Lung (tissue), 12 donors: ENCODE results near the gene EN1. TPM values are rescaled to one million over a fixed set of nuclear protein-coding genes. Genes with fewer than 3 reads are reported as not detected.

ENCODE experiments used
- ATAC-seq: fragments of 200-7000 bp; cut with Tn5 transposase; one replicate; pipeline ENCODE4 v1.9.1; 2020; ENCODE audit warnings: moderate number of reproducible peaks; ENCODE audit not compliant: insufficient read depth, low FRiP score
- DNase-seq, 3 donors: peaks; one replicate each; pipeline ENCODE4 v3.0.0-alpha.2; 2013 to 2017
- H3K27ac ChIP-seq, 2 donors: one replicate each; pipeline ENCODE4 v1.5.1; 2013; ENCODE audit warnings: mild to moderate bottlenecking in 2 of 2, moderate library complexity in 2 of 2, control low read depth in 1 of 2, inconsistent platforms in 1 of 2, low read depth in 1 of 2, low read length in 1 of 2
- H3K27me3 ChIP-seq, 3 donors: one replicate each; pipeline ENCODE4 v1.5.1; 2013; ENCODE audit warnings: low read length in 2 of 3; ENCODE audit not compliant: control insufficient read depth in 3 of 3, insufficient read depth in 3 of 3
- H3K36me3 ChIP-seq, 4 donors: one replicate each; pipeline ENCODE4 v1.5.1; 2013; ENCODE audit warnings: low read length in 4 of 4, mild to moderate bottlenecking in 1 of 4, moderate library complexity in 1 of 4; ENCODE audit not compliant: control insufficient read depth in 4 of 4, insufficient read depth in 4 of 4
- H3K4me1 ChIP-seq, 5 donors: one replicate each; pipeline ENCODE4 v1.5.1; 2013; ENCODE audit warnings: low read length in 5 of 5, mild to moderate bottlenecking in 2 of 5, moderate library complexity in 1 of 5; ENCODE audit not compliant: control insufficient read depth in 5 of 5, insufficient read depth in 5 of 5
- H3K4me3 ChIP-seq: one replicate; pipeline ENCODE4 v1.5.1; 2013; ENCODE audit warnings: mild to moderate bottlenecking, control low read depth, moderate library complexity
- H3K9ac ChIP-seq, 2 donors: one replicate each; pipeline ENCODE4 v1.5.1; 2013; ENCODE audit warnings: low read length in 2 of 2, control low read depth in 1 of 2; ENCODE audit not compliant: insufficient read depth in 1 of 2
- H3K9me3 ChIP-seq, 4 donors: one replicate each; pipeline ENCODE4 v1.5.1; 2013; ENCODE audit warnings: low read length in 3 of 4, mild to moderate bottlenecking in 1 of 4, moderate library complexity in 1 of 4; ENCODE audit not compliant: control insufficient read depth in 4 of 4, insufficient read depth in 3 of 4
- CTCF ChIP-seq: IDR thresholded peaks from 2 replicates; pipeline ENCODE4 v1.5.1; 2012; ENCODE audit warnings: mild to moderate bottlenecking; ENCODE audit errors: control extremely low read depth, extremely low read depth
- WGBS, 2 donors: extraction: QIAGEN DNeasy Blood & Tissue Kit; methylation state at CpG; one replicate each; pipeline ENCODE4 v1.1.7; 2013; 5-methylcytosine and 5-hydroxymethylcytosine counted together
- polyA plus RNA-seq, 2 donors: library from polyadenylated mRNA; stranded (reverse); fragments of 200-250 nt; gene quantifications; one replicate each; pipeline ENCODE4 v1.2.1, GENCODE V29; 2013
- total RNA-seq, 2 donors: library from RNA; depleted of rRNA in 1 of 2; stranded (reverse); fragments of >200 nt in 1 of 2; gene quantifications; one replicate each; pipeline ENCODE4 v1.2.1, GENCODE V29; 2014 to 2021
- donor health status: control.
- donor health status: control.
- donor health status: Bipolar disorder and iron deficiency.
- donor health status: healthy.
- donor health status: DM: yes; HTN: yes; CAD: no.

EN1 gene
- total and polyA plus RNA-seq, 4 donors = not detected

GRCh38 chr2:118850901-118851415, 3.5 kb upstream of the EN1 start:
- ATAC-seq (no peak), DNase-seq (no peak)
- peaks cover 38 to 90% (median 82%) of the 10 kb centered on the region in 3 donors for H3K27me3 ChIP-seq
- no peak overlapping the region for H3K27ac ChIP-seq
- H3K36me3 ChIP-seq = no peaks in the 10 kb centered on the region
- 6% methylated on average over 9 of the region's 9 CpGs for WGBS, 2 donors
- H3K9me3 ChIP-seq = peaks cover 0 to 11% (median 0%) of the 10 kb centered on the region in 4 donors
- H3K9ac ChIP-seq = no peak overlapping the region
- TF ChIP-seq CTCF = no peak
- H3K4me1 ChIP-seq = peaks cover 0 to 16% (median 4%) of the 10 kb centered on the region in 5 donors
- no peak overlapping the region for H3K4me3 ChIP-seq

- Histone ChIP-seq H3K27me3 (peaks cover 41 to 91% (median 85%) of the 10 kb centered on the region in 3 donors), H3K4me3 (no peak overlapping the region), H3K36me3 (no peaks in the 10 kb centered on the region), H3K9me3 (peaks cover 0 to 11% (median 0%) of the 10 kb centered on the region in 4 donors), H3K27ac (no peak overlapping the region), H3K9ac (no peak overlapping the region), H3K4me1 (peaks cover 0 to 16% (median under 1%) of the 10 kb centered on the region in 5 donors)
- DNase-seq (no peak), ATAC-seq (no peak)
- 5 to 7% methylated on average over 32 of the region's 32 CpGs for WGBS, 2 donors
- no peak for TF ChIP-seq CTCF
These were observed 2.9 kb upstream of the EN1 start for GRCh38 chr2:118850168-118850900.

GRCh38 chr2:118849226-118850167, 2.0 kb upstream of the EN1 start:
- DNase-seq (no peak), ATAC-seq (no peak)
- H3K36me3 ChIP-seq = no peaks in the 10 kb centered on the region
- H3K27me3 ChIP-seq = peaks cover 41 to 91% (median 85%) of the 10 kb centered on the region in 3 donors
- TF ChIP-seq CTCF = no peak
- peaks cover 0 to 18% (median 0%) of the 10 kb centered on the region in 5 donors for H3K4me1 ChIP-seq
- no peak overlapping the region for H3K4me3 ChIP-seq
- H3K9me3 ChIP-seq = peaks cover 0 to 15% (median 0%) of the 10 kb centered on the region in 4 donors
- H3K27ac ChIP-seq = no peak overlapping the region
- WGBS, 2 donors = 5 to 7% methylated on average over 52 of the region's 52 CpGs
- H3K9ac ChIP-seq = no peak overlapping the region
